NCI-H2029 (cell line): ENCODE results near the gene FAM3C.

Source experiments
- DNase-seq: peaks from one replicate; lab custom pipeline; 2025; lab: John Stamatoyannopoulos, UW

Gene FAM3C

DNA sequence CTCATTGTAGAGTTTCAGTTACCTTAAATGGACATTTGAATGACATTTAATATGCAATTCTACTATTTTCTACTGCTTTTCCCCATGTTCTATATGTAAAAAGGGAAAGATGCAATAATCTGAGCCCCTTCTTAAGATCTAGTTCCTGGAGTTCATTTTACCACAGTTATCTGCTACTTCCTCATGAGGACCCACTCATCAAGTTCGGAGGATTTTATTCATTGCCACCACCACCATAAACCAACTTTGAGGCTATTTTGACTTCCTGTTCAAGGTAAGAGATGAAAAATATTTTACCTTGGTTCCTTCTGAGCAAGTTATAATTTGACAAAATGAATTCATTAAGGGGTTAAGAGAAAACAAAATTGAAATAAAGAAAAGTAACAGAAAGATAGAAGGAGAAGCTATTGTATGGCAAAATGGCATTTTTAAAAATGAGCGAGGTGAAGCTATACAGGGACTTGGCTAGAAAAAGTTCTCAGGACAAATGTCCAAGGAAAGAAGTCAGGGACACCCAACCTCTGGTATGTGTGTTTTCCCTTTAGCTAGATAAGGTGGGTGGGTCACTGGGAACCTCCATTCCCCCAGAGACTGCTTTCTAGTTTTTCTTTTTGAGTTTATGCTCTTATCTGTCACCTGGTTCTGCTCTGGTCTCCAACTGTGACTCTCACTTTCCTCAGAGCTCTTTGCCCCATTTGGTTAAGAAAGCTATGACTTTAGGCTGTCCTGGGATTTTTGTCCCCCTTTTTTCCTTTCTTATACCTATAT lies 14.9 kb upstream of the FAM3C start:
- DNase-seq, result no peak

DNA sequence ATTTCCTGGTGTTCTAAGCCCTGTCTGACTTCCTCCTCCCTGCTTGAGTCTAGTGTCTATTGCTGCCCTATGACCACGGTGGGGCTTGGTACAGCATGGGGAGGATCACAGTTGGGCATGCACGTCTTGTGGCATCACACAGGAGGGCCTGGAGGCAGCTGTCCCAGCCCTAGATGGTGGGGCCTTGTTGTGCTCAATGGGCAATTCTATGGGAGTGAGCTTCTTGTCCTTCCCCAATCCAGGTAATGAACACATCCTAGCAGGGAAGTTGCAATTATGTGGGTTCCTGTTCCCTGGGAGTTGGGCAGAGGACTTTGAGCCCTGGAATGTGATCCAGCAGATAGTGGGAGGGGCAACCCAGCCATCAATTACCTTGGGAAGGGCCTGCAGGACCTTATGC lies 10.8 kb upstream of the FAM3C start:
- DNase-seq, result no peak

- no peak for DNase-seq
These were observed 10.4 kb upstream of the FAM3C start for GRCh38 chr7:121406461-121406860.

DNA sequence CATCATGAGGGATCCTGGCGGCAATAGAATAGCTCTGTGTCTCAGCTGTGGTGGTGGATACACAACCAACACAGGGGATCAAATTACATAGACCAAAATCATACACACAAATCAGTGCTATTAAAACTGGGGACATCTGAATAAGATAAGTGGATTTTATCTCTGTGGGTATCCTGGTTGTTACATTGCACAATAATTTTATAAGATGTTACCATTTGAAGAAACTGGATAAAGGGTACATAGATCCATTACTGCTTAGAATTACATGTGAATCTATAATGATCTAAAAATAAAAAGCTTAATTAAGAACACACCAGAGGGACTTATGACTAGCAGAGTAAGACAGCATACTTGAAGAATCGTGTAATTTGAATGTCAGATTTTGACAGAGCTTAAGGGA lies 8.2 kb upstream of the FAM3C start:
- DNase-seq, result no peak

DNA sequence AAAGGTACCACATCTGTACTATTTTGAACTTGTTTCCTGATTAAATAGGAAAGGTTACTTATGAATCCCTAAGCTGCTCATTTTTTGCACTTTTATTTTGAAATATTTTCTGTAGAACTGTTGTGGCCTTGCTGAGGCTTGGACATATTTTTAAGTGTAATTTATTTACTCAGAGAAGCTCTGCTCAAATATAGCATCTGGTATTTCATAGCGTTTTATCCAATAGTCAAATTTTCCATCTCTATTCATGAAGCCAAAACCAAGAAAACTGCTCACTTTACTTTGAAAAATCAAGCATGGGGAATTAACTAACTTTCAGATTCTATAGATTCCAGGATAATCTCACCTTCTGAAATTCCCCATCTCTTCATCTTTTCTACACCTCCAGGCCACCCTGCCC lies 6.6 kb upstream of the FAM3C start:
- DNase-seq, result no peak

GRCh38 chr7:121401896-121402295 lies 5.8 kb upstream of the FAM3C start:
- DNase-seq, result no peak

DNA sequence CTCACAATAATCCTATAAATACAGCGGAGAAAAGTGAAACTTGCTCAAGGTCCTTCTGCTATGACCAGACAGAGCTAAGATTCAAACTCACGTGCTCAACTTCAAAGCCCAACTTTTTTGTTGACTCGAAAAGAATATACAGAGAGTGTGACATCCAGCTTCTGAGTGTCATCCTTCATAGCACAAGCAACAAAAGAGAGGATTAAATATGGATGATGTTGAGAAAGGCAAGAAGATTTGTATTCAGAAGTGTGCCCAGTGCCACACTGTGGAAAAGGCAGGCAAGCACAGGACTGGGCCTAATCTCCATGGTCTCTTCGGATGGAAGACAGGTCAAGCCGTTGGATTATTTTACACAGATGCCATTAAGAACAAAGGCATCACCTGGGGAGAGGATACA lies 2.1 kb upstream of the FAM3C start:
- no peak for DNase-seq

GRCh38 chr7:121397822-121398221 lies 1.7 kb upstream of the FAM3C start:
- no peak for DNase-seq

DNA sequence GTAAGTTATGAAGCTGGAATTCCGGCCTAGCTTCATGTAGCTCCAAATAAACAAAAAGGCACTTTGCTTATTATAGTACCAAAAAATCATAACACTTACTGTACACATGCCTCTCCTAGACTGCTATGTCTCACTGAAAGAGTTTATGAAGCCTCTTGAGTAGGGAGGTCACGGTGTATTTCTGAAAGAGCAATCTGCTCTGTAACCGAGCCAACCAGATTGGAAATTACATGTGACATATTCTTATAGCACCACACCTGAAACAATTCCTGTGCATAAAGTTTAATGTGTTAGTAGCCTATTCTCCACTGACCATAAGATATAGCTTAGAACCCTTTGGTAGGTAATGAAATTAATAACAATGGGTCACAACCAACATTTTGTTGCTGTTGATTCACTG lies 1.3 kb upstream of the FAM3C start:
- DNase-seq, result no peak

GRCh38 chr7:121395494-121395960 lies 581 bp downstream of the FAM3C start:
- peak; percentile 29 for DNase-seq

GRCh38 chr7:121394709-121395140 lies 1.4 kb downstream of the FAM3C start:
- no peak for DNase-seq

- DNase-seq, result no peak
These were observed 3.1 kb downstream of the FAM3C start for GRCh38 chr7:121393005-121393366.

- no peak for DNase-seq
These were observed 3.7 kb downstream of the FAM3C start for GRCh38 chr7:121392277-121393004.

- DNase-seq, result no peak
These were observed 4.4 kb downstream of the FAM3C start for GRCh38 chr7:121391686-121392085.

DNA sequence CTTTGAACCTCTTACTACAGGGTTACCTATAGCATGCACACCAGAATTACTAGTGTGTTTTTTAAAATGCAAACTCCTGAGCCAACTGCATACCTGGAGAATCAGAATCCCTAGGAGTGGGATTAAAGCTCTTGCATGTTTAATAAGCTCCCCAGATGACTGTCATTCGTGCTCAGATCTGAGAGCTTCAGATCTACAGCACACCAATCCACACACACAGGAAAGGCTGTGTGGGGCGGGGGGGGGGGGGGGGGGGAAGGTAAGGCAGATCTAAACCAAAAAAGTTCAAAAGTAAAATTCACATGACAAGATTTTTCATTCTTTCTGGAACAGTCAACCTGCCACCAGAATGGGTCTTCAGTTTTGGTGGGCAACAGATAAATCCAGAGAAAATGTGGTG lies 5.5 kb downstream of the FAM3C start:
- DNase-seq, result no peak

DNA sequence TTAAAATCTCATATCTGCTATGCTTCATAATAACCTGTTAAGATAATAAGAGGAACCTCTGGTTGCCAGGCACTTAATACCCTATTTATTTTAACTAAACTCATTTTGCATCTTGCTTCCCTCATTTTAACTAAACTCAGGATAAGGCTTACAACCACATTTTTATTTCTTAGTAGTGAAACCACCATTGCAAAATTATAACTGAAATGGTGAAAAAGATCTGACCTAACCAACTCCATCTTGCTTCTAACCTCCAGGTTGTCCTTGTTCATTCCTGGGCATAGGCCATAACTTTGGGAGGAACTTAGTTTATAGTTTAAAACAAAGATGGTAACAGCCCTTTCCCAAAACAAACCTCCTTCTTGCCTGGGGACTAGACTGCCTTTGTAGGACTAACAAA lies 6.0 kb downstream of the FAM3C start:
- no peak for DNase-seq

GRCh38 chr7:121388950-121389349 lies 7.2 kb downstream of the FAM3C start:
- no peak for DNase-seq

GRCh38 chr7:121385800-121386179 lies 10.3 kb downstream of the FAM3C start:
- peak; percentile 67 for DNase-seq

DNA sequence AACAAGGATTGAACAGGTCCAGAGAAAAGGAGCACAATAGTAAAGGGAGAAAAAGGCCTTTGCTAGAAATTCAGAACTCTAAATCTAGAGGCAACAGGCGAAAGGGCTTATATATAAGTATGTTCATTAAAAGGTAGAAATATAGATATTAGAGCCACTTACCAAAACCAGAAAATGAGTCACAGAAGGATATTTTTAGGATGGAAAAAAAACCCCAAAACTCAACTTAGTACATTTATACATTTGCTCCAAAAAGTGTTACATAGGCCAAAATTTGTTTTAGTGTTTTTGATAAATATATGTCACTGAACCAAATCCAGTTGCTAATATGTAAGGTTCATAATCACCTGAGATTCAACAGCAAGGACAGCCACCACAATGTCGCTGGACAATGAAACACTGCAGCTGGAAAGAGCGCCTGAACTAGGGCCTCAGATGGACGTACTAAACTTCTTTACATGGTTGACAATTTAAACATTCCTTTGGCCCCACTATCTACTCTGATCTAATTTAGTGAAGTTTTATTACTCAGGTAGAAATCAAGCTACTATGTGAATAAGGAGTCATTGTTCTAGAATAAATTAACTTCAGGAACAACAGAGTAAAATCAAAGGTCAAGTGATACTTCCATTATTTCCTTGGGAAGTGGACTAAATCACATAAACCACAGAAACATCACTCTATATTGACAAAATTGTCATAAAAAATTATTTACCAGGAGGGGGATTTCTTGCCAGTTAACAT lies 10.9 kb downstream of the FAM3C start:
- DNase-seq, result no peak

DNA sequence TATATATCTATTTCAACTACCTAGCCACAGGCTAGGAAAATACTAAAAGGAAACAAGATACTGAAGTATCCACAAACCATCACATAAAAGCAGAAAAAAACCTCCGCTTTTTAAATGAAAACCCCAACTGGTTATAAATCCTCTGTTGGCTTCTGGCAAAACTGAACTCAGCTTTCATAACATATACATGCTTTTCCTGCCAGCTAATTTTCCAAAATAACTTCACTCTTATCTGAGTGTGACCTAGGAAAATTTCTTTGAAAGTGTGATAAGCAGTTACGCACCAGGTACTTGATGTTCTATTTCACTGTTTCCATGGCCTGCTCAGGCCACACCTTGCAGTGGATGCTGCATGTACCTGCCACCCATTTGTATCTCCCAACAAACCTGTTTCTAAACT lies 11.8 kb downstream of the FAM3C start:
- DNase-seq, result no peak

GRCh38 chr7:121383235-121383910 lies 12.7 kb downstream of the FAM3C start:
- DNase-seq, result no peak

DNA sequence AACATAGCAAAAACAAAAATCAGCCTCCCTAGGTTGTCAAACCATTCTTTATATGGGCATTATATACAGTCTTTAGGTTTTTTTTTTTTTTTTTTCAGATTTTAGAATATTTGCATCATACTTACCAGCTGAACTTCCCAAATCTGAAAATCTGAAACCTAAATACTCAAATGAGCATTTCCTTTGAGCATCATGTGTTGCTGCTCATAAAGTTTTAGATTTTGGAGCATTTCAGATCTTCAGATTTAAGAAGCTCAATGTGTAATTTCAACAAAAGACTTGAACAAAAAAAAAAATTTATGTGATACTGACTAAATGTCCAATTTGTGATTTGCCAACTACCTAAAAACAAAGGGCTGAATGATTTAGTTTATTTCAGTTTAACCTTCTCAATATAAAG lies 13.6 kb downstream of the FAM3C start:
- no peak for DNase-seq
